WTC11 (cell line): ENCODE results near the gene ADGRV1. TPM values are rescaled to one million over a fixed set of nuclear protein-coding genes. Genes with fewer than 3 reads are reported as not detected.

Experiments used
- ATAC-seq: fragments of 200-7000 bp; cut with Tn5 transposase; 2 replicates; pipeline ENCODE4 v1.10.0; 2021; ENCODE audit warnings: mild to moderate bottlenecking, moderate library complexity
- CTCF ChIA-PET: fragments of 300-600 bp; sonication (Branson Sonifier 250); formaldehyde crosslinking; loops from one replicate; lab custom pipeline; 2021; ENCODE audit warnings: antibody characterized with exemption; lab: Charles Lee
- POLR2A ChIA-PET: fragments of 350-600 bp; sonication (Branson Sonifier 250); formaldehyde crosslinking; loops from one replicate; lab custom pipeline; 2021; ENCODE audit warnings: antibody characterized with exemption; lab: Charles Lee
- DNase-seq: peaks from one replicate; pipeline ENCODE4 v3.0.0; 2021; ENCODE audit warnings: low spot score
- H3K27ac Mint-ChIP-seq: 2 replicates; pipeline ENCODE4 v1.8.0; 2021; ENCODE audit warnings: mixed read lengths
- H3K27me3 Mint-ChIP-seq: 2 replicates; pipeline ENCODE4 v1.8.0; 2021; ENCODE audit warnings: low read depth, mild to moderate bottlenecking, moderate library complexity, mixed read lengths
- H3K36me3 Mint-ChIP-seq: 2 replicates; pipeline ENCODE4 v1.8.0; 2021; ENCODE audit warnings: mixed read lengths
- H3K4me1 Mint-ChIP-seq: 2 replicates; pipeline ENCODE4 v1.8.0; 2022; ENCODE audit warnings: mixed read lengths
- H3K4me3 Mint-ChIP-seq: 2 replicates; pipeline ENCODE4 v1.8.0; 2021; ENCODE audit warnings: mild to moderate bottlenecking, moderate library complexity, mixed read lengths
- H3K9me3 Mint-ChIP-seq: 2 replicates; pipeline ENCODE4 v1.8.0; 2021; ENCODE audit warnings: mixed read lengths
- E2F1 ChIP-seq: sonication (generic); formaldehyde crosslinking; IDR thresholded peaks from 2 replicates; pipeline ENCODE4 v1.8.0; 2022; ENCODE audit warnings: mild to moderate bottlenecking, missing genetic modification reagents
- GTF2I ChIP-seq: fragments of 250-450 bp; sonication (Bioruptor Pico); conservative IDR thresholded peaks from 2 replicates; pipeline ENCODE4 v1.4.0; 2021; ENCODE audit warnings: mild to moderate bottlenecking
- HMGA2 ChIP-seq: fragments of 250-450 bp; sonication (Bioruptor Pico); IDR thresholded peaks from 2 replicates; pipeline ENCODE4 v1.4.0; 2021; ENCODE audit warnings: mild to moderate bottlenecking, moderate library complexity
- JAZF1 ChIP-seq: fragments of 250-450 bp; sonication (Bioruptor Pico); IDR thresholded peaks from 2 replicates; pipeline ENCODE4 v1.9.0; 2021; ENCODE audit warnings: moderate library complexity, mild to moderate bottlenecking, inconsistent platforms
- KAT7 ChIP-seq: sonication (generic); formaldehyde crosslinking; IDR thresholded peaks from 2 replicates; pipeline ENCODE4 v1.8.1; 2023; ENCODE audit warnings: missing genetic modification reagents, mild to moderate bottlenecking, borderline replicate concordance
- MAX ChIP-seq: sonication (generic); formaldehyde crosslinking; IDR thresholded peaks from 2 replicates; pipeline ENCODE4 v1.8.0; 2022; ENCODE audit warnings: mild to moderate bottlenecking, missing genetic modification reagents
- MXD4 ChIP-seq: fragments of 250-450 bp; sonication (Bioruptor Pico); IDR thresholded peaks from 2 replicates; pipeline ENCODE4 v1.8.0; 2021; ENCODE audit warnings: mild to moderate bottlenecking, moderate library complexity, borderline replicate concordance
- NFE2L1 ChIP-seq: sonication (generic); formaldehyde crosslinking; IDR thresholded peaks from 2 replicates; pipeline ENCODE4 v1.8.1; 2023; ENCODE audit warnings: missing genetic modification reagents
- PREB ChIP-seq: sonication (generic); formaldehyde crosslinking; IDR thresholded peaks from 2 replicates; pipeline ENCODE4 v1.8.1; 2022; ENCODE audit warnings: mild to moderate bottlenecking, missing genetic modification reagents, moderate library complexity, borderline replicate concordance
- SMAD4 ChIP-seq: sonication (generic); formaldehyde crosslinking; IDR thresholded peaks from 2 replicates; pipeline ENCODE4 v1.8.0; 2022; ENCODE audit warnings: mild to moderate bottlenecking, missing genetic modification reagents
- SOX15 ChIP-seq: fragments of 250-450 bp; sonication (Bioruptor Pico); IDR thresholded peaks from 2 replicates; pipeline ENCODE4 v1.9.0; 2021; ENCODE audit warnings: mild to moderate bottlenecking
- SP1 ChIP-seq: sonication (generic); formaldehyde crosslinking; conservative IDR thresholded peaks from 2 replicates; pipeline ENCODE4 v1.8.1; 2022; ENCODE audit warnings: missing genetic modification reagents
- TEAD4 ChIP-seq: sonication (generic); formaldehyde crosslinking; IDR thresholded peaks from 2 replicates; pipeline ENCODE4 v1.8.0; 2022; ENCODE audit warnings: mild to moderate bottlenecking, missing genetic modification reagents
- ZNF232 ChIP-seq: sonication (generic); formaldehyde crosslinking; IDR thresholded peaks from 2 replicates; pipeline ENCODE4 v1.8.0; 2022; ENCODE audit warnings: mild to moderate bottlenecking, missing genetic modification reagents
- ZNF396 ChIP-seq: fragments of 250-450 bp; sonication (Bioruptor Pico); IDR thresholded peaks from 2 replicates; pipeline ENCODE4 v1.8.0; 2021; ENCODE audit warnings: mild to moderate bottlenecking, moderate library complexity, borderline replicate concordance
- ZNF425 ChIP-seq: fragments of 250-450 bp; sonication (Bioruptor Pico); conservative IDR thresholded peaks from 2 replicates; pipeline ENCODE4 v1.9.0; 2021; ENCODE audit warnings: mild to moderate bottlenecking
- total RNA-seq: library from RNA; stranded (reverse); gene quantifications from 3 replicates; pipeline ENCODE4 v1.2.3, GENCODE V29; 2021
- TF ChIP-seq, protein P1 (sequence below): sonication (generic); formaldehyde crosslinking; IDR thresholded peaks from 2 replicates; pipeline ENCODE4 v1.8.0; 2023; ENCODE audit warnings: missing genetic modification reagents

The ADGRV1 gene
- total RNA-seq, 1 experiment from 2014 or later, result 74.5 TPM

DNA sequence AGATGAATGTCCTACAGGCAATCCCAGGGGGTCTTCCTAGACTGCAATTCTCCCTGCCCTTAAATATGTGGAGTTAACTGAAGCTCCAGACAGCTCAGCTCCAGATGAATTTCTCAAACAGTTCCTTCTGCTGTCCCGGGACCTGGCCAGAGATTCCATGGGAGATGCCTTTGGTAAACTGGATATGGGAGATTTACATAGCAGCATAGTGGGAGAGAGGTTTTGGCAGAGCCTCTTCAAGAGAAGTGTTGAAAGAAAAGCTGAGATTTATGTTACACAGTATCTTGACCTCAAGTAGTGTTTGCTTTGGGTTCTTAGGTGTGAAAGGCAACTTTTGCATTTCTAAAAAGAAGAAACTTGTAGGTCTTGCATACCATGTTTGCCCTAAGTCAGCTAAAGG lies 459.6 kb downstream of the ADGRV1 start (continued):
- no peak for TF ChIP-seq SMAD4 (CRISPR knock-in tag)
- TF ChIP-seq, all 79 proteins: peak for 0

GRCh38 chr5:91018712-91019371 lies 460.2 kb downstream of the ADGRV1 start:
- Mint-ChIP-seq H3K27me3 (no peaks in the 10 kb centered on the region), H3K4me3 (no peak overlapping the region), H3K36me3 (peaks cover 11% of the 10 kb centered on the region), H3K4me1 (peaks cover 22% of the 10 kb centered on the region), H3K9me3 (peaks cover 12% of the 10 kb centered on the region), H3K27ac (no peak overlapping the region)
- ATAC-seq, result no peak
- no peak for DNase-seq
- no peak for TF ChIP-seq E2F1 (CRISPR knock-in tag)
- ChIA-PET POLR2A (no interaction called here), CTCF (no interaction called here)

- ATAC-seq (no peak), DNase-seq (no peak)
- no peak overlapping the region for H3K27ac Mint-ChIP-seq
- CTCF ChIA-PET, result interaction anchor here (0.6 kb wide), 1 partner anchor 130 kb away, joined by 3 read pairs; no protein-coding TSS in a partner anchor
- H3K4me3 Mint-ChIP-seq, result no peak overlapping the region
- POLR2A ChIA-PET, result no interaction called here
- no peaks in the 10 kb centered on the region for H3K27me3 Mint-ChIP-seq
- no peak for TF ChIP-seq SOX15 (CRISPR knock-in tag)
- no peak for TF ChIP-seq SMAD4 (CRISPR knock-in tag)
- no peak for TF ChIP-seq ZNF232 (CRISPR knock-in tag)
- no peak for TF ChIP-seq JAZF1
- TF ChIP-seq SP1, result no peak
- TF ChIP-seq ZNF396 (CRISPR knock-in tag), result no peak
- TF ChIP-seq, protein P1, sequence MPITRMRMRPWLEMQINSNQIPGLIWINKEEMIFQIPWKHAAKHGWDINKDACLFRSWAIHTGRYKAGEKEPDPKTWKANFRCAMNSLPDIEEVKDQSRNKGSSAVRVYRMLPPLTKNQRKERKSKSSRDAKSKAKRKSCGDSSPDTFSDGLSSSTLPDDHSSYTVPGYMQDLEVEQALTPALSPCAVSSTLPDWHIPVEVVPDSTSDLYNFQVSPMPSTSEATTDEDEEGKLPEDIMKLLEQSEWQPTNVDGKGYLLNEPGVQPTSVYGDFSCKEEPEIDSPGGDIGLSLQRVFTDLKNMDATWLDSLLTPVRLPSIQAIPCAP, result no peak
- TF ChIP-seq MXD4 (CRISPR knock-in tag), result no peak
- no peak for TF ChIP-seq GTF2I (CRISPR knock-in tag)
- no peak for TF ChIP-seq MAX (CRISPR knock-in tag)
- TF ChIP-seq KAT7 (CRISPR knock-in tag), result no peak
- TF ChIP-seq PREB (CRISPR knock-in tag), result no peak
- TF ChIP-seq HMGA2 (CRISPR knock-in tag), result no peak
- TF ChIP-seq ZNF425 (CRISPR knock-in tag), result no peak
- no peak for TF ChIP-seq NFE2L1
- TF ChIP-seq TEAD4 (CRISPR knock-in tag), result no peak
- peaks cover under 1% of the 10 kb centered on the region; the same call in 1 of the 2 replicates for H3K9me3 Mint-ChIP-seq
- no peaks in the 10 kb centered on the region for H3K36me3 Mint-ChIP-seq
- peaks cover 27% of the 10 kb centered on the region for H3K4me1 Mint-ChIP-seq
Observed at GRCh38 chr5:91020065-91020800, 461.6 kb downstream of the ADGRV1 start.
